GM18861 (cell line): ENCODE data around the gene NCAM1.

Experiments
- ATAC-seq: cut with Tn5 transposase; IDR thresholded peaks from one replicate; pipeline ENCODE4 v1.9.1; 2021; ENCODE audit not compliant: unreplicated experiment

Gene NCAM1

DNA sequence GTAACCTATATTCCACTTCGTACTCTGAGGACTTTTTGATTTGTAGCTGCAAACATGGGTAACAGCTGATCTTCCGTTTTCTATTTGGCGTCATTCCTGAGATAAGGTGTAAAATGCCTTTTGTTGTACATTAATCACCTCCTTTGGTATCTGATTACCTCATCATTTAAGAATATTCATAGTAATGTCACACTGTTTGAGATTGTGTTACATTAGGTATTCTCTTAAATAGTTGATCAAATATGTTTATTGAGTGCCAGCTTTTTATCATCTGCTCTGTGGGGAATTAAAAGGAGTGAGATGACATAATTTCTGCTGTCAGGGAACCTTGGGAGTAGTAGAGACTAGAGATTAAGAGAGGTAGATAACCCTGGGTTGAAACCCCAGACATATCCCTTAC, 5.9 kb downstream of the NCAM1 start:
- ATAC-seq: no peak

DNA sequence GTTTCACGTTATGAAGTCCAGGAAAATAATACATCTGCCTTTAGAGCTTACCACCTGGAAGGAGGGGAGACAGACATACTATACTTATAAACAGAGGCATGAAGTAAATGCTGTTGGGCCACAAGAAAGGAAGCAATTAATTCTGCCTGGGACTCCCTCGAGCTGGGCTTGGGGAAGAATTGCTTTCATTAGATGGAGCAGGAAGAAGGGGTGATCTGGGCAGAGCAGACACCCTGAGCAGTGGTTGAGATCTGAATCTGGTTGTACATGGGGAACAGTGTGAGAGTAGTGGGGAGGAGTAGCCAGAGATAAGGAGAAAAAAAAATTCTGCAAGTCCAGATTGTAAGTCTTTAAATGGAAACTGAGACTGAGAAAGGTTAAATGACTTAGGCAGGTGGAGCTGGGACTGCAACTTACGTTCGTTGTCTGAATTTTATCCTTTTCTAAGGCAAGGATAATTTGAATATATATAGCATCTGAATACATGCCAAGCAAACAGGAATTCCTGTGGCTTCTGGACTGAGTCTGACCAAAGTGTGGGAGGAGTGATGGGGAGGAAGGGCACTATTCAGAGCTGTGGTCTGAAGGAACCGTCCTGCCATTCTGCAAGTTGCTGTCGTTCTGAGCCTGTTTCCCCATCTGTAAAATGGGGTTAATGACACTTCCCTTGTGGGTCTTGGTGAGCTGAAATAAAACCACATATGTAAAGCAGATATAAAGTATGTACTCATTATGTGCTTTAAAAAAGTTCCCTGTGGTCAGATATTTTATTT, 7.9 kb downstream of the NCAM1 start:
- ATAC-seq: no peak

DNA sequence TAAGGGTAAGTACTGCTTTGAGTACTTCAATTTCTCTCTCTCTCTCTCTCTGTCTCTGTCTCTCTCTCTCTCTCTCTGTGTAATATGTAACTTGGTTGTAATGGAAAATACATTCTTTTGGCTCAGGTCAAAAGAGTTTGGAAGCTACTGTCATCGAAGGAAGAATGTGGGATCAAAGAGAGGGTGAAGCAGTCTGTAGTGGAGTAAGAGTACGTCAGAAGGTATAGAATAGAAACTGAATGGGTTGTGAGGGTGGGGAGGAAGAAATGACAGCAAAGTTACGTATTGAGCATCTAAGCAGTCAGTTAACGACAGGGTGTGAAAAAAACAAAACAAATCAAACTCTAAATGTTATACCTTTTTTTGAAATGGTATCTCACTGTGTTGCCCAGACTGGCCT, 10.0 kb downstream of the NCAM1 start:
- no peak for ATAC-seq

DNA sequence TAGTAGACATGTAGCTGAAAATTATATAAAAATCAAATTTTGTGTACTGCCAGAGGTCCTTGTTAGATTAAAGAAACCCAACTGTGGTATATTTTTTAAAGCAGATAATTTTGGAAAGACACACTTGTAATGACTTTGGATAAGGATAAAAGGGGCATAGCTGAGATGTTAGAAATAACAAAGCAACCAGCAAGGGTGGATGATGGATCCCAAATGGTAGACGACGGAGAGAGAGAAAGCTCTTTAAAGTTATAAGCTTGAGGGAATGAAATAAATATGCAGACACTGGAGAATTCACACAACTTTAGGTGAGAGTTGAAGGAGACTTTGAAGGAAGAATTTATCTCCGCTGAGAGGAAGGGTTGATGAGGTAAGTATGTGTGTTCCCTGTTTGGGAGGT, 10.6 kb downstream of the NCAM1 start:
- no peak for ATAC-seq

DNA sequence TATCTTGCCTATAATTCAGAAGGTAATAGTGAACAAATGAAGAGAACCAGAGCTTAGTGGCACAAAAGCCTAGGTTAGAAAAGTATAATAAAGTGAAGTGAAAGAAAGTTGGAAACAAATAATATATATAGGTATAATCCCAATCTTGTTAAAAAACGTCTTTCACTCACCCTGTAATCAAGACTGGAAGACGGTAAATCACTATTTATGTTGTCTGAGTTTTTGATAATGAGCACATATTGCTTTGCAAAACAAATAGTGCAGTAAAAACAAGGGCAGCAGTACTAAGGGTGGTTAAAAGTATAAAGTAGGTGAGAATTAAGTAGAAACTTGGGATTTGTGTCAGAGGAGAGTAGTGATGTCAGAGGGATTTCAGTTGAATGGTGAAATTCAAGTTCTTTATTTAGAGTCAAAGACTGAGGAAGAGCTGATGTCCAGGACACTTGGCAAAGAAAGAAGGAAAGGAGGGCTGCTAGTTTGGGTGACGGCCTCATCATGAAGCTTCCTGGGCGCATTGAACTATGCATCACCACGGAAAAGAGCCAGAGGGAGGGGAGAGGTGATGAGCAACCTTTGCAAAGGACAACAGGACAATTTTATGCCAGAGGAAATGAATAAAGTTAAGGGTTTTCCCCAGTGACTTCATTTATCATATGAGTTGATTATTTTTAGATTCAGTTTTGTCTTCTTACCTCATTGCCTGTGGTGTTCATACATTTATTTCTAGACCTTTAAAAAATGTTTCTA, 11.4 kb downstream of the NCAM1 start:
- ATAC-seq: no peak

DNA sequence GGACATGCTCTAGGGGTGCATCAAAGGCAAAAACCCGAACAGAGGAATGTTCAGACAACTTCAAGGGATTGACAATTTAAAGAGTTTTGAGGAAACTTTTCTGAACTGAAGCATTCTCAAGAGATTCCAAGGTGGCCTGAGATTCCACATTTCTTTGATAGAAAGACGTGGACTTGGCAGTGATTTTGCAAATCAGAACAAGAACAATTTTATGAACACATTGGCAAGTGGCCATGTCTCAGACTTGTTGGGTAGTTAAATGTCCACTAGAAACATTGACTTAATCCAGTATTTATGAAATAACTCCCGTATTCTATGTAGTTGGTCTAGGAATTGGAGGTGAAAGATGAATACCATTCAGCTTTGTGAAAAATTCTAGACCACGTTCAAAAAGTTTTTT, 13.8 kb downstream of the NCAM1 start:
- ATAC-seq: no peak

DNA sequence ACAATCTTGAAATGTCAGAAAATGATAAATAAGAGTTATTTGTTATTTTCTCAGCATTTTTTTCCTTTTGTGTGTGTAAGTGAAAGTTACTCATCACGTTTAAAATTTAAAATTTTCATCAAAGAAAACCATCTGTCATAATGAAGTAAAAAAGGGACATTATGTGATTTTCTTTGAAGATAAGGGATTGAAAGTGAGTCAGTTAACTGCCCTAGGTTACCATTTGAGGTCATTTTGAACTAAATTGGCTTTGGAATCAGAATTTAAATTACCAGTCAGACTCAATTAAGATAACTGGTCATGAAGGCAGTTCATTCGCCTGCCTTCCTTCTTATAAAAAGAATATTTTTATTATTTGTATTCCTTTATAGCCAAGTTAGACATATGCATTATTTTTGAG, 14.3 kb downstream of the NCAM1 start:
- ATAC-seq: no peak

DNA sequence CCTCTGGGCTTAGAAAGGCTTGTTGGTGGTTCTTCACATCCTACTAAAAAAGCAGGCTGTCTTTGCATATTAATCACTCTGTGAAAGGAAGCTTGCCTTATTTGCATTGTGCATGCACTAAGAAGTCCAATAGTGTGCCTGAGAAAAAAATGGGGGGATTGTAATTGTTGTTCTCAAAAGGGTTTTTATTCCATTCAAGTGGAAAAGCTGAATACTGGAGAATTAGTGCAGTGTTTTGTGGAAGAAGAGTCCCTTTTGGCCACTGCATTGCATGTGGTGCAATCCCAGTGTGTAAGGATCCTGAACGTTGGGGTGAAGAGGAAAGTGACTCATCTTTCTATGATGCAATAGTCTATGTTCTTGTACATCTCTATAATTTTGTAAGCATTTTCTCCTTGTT, 16.5 kb downstream of the NCAM1 start:
- no peak for ATAC-seq

DNA sequence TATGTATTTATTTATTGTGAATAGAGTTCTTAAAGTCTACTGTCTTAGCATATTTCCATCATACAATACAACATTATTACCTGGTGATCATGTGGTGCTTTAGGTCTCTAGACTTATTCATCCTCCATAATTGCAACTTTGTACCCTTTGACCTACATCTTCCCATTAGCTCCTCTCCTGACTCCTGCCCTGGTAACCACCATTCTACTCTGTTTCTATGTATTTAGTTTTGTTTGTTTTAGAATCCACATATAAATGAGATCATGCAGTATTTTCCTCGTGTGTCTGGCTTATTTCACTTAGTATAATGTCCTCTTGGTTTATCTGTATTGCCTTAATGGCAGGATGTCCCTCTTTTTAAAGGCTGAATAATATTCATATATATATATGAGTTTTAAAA, 22.7 kb downstream of the NCAM1 start:
- no peak for ATAC-seq

DNA sequence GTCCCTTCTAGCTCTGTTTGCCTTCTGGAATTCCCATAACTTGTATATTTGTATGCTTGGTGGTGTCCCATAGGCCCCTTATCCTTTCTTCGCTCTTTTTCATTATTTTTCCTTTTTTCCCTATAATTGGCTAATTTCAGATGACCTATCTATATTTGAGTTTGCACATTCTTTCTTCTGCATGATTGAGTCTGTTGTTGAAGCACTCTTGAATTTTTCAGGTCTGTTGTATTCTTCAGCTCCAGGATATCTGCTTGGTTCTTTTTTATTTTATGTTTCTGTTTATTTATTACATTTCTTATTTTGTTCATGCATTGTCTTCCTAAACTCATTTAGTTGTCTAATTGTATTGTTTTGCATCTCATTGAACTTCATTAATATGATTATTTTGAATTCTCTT, 28.0 kb downstream of the NCAM1 start:
- ATAC-seq: no peak

DNA sequence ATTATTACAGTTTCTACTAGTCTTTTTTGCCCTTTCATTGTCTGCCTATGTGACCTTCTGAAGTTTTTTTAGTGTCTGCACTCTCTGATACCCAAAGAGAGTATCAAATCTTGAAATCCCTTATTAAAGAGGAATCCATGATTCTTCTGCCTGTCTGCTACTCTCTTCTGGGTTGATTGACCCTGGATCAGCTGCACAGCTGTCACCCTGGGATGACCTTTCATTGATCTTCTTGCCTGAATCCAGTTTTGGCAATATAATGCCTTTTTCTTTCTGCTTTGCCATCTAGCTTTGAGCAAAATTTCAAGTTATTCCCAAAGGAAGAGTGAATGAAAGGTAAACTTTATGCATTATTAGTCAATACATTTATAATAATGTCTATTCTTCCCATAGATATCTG, 32.6 kb downstream of the NCAM1 start:
- no peak for ATAC-seq

DNA sequence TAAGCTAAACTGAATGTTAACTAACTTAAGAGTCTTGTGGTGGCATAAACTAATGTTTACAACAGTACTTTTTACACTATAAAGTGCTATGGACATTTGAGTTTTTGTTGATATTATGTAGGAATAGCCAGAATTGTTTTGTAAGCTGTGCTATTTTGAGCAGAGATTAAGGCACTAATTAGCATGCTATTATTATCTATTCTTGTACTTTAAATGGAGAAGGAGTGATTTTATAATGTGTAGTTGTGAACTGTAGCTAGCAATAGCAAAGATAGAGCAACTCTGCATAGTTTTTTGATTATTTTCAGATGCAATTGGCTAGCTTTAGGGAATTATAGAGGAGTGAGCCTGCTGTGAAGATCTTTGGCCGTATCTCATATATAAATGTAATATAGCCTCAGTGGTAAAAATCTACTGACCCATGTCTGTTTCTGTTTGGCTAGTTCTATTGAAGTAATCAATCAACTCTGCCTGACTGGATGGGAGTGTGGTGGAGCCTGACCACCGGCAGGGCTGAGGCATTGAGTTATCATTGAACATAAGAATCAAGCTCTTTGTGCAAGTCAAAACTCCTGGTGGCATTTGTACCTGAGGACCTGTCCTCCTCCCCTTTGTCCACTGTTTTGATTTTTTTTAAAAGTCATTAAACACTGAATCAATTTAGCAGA, 34.3 kb downstream of the NCAM1 start:
- no peak for ATAC-seq

DNA sequence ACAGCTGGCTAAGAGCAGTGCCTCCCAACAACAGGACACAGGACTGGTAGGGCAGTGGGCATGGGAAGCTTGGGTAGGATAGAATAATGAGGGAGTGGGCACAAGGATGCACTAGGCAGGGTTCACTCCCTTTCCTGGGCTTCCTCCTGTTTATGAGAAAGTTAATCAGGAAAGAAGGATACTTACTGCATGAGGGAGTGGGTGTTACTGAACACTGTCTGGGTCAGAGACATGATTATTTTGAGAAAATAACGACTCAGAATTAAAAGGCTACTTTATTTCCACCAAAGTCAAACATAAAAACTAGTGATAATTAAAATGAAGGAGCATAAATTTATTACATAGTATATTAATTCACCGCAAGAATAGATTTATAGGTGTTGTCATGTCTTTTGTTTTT, 35.8 kb downstream of the NCAM1 start:
- ATAC-seq: no peak

DNA sequence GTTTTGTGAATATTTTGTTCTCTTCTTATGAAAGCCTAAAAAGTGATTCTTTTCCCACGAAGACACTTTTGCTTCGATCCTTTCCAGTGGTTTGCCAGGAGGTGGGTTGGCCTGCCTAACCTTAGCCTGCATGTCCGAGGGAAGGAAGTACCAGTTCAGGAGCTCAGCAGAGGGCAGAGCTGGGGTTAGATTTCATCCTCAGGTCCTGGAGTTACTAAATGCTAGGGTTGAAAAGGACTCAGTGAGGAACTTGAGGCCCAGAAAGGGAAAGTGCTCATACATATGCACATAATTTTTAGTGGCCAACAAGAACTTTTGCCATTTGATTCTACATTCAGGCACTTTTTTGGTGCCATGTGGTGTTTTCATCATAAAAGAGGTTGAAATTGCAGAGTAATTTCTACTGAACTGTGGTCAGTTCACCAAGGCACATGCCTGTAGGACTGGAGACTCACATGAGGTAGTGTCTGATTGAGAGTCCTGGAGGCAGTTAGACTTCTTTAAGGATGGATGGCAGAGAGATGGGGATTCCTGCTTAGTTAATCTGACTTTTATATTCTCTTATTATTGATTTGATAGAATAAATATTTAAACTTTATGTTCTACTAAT, 36.7 kb downstream of the NCAM1 start:
- ATAC-seq: no peak

DNA sequence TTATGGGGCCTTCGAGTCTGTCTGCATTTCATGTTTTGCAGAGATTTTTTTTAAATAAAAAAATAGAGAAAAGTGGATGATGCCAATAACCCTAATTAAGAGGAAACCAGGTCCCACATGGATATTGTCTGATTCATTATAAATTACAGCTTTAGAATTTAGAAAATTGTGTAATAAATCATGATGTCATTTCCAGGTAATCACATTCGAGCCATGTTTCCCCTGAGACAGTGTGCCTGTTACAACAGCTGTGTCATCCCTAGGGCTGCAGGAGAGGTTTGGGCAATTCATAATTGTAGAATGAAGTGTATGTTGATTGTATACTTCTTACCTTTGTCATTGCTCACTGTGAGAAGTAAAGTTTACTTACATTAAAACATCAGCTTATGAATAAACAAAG, 38.3 kb downstream of the NCAM1 start:
- ATAC-seq: no peak

DNA sequence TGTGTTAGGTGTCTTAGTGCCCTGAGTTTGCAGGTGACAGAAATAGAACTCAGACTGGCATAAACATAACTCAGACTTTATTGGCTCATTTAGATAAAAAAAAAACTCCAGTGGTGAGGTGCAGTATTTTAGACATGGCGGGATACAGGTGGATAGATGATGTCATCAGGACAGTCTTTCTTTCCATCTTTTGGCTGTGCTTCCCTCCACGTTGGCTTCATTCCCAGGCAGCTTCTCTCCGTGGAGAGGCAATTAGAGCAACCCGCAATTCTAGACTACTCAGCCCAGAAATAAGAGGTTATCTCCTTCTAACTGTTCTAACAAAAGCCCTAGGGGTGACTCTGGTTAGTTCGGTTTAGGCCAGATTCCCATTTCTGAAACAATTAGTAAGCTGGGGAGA, 40.5 kb downstream of the NCAM1 start:
- ATAC-seq: no peak

DNA sequence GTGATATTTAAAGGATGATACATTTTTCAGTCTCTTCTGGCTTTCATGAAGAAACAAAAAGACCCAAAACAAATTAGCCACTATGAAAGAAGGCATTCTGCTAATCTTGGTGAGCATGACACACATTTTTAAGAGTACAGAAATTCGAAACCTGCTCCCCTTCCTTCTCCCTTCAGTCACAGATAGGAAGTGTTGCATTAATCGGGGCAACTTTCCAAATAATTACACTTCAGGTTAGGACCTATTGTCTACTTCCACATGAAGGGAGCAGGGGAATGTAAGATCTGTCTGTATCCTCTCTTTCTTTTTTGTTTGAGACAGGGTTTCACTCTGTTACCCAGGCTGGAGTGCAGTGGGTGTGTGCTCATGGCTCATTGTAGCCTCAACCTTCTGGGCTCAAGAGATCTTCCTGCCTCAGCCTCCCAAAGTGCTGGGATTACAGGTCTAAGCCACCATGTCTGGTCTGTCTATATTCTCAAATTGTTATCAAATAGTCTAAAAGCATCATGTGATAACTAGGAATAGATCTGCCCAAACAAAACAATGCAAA, 45.8 kb downstream of the NCAM1 start:
- ATAC-seq: no peak

DNA sequence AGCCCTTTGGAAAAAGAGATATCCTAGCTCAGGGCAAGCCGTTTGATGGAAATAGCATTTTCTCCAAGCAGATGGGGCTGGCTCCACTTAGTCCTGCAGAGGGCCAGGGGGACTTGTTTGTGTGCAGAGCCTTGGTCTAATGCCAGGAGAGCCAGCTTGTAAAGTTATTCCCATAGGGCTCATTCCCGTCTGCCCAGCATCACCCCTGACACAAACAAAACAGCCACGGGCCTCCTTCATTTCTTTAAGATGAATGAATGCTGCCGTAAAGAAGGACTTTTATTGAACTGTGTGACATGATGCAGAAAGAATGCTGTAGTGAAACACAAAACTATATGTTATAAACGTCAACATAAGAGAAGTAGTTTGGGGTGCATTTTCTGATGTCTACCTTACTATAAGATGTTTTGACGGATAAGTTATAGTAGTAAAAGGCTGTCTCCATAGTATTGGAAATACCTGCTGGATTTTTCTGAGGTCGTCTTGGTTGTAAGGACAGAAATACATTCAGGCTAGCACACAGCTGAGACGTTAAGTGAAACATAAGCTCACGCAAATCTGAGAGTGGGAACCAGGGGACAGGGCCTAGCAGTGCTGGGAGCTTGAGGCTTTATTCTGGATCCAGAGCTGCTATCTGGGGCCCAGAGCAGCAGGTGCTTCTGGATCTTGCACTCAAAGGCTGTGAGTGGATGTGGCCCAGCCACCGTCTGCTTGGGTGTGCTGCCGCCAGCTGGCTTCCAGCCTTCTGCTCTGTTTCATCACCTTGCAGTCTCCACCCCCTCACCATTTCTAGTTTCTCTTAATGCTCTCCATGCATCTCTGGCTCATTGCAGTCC, 53.3 kb downstream of the NCAM1 start:
- no peak for ATAC-seq

DNA sequence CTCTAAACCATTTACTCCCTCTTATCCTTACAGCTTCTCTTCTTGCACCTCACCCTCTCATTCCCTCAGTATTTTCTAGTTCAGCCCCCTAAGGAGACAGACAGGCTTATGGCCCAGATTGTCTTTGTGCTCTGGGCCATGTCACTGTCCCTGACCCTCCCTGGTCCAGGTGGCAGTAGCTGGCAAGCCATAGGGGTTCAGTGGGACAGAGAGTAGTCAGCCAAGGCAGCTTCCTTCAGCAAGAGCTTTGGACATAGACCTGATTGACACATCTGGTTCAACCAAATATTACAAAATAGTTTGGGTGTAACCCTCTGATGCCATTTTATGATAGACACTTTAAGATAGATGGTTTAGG, 53.9 kb downstream of the NCAM1 start:
- no peak for ATAC-seq

DNA sequence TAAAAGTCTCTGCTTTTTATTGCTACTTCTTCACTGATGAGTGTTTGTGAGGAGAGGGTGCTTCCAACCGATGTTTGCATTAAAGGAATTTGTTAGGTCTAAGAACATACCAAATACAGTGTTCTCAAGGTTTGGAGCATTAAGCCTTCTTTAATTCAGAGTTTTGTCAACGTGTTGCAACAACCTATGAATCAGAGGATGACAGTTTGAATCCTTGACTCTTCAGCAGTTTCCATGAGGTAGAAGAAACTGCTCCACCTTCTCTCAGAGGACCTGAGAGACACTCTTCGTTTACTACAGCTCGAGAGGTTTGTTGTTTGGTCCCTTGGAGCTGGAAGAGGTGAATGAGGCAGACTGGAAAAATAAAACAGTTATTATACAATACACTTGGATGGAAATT, 55.7 kb downstream of the NCAM1 start:
- no peak for ATAC-seq

DNA sequence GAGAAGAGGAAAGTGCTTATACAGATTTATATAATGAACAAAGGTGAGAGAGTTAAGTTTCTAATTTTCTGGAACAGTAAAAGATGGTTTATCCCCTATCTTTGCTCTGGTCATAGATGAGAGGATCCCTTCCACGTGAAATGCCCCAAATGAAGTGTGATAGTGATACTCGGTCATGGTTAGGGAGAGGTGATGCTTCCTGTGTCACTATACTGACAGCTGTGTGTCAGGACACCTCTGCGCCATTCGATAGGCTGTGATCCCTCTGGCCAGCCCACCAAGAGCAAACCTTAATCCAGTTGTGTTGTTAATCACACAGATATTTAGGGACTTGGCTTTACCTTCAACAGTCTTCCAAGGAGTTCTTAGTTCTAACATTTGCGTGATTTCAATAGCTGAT, 57.7 kb downstream of the NCAM1 start:
- no peak for ATAC-seq
